PFSK-1 (cell line): ENCODE results near the gene BAMBI.

Source experiments
- FOXP2 ChIP-seq: optimal IDR thresholded peaks from 2 replicates; pipeline ENCODE3; 2011; ENCODE audit warnings: borderline replicate concordance, control low read depth, inconsistent platforms; ENCODE audit not compliant: insufficient read depth; ENCODE audit errors: extremely low read length, extremely low read depth
- POLR2AphosphoS5 ChIP-seq: IDR thresholded peaks from 2 replicates; pipeline ENCODE4 v1.6.1; 2012; ENCODE audit warnings: low read depth, mild to moderate bottlenecking, control low read depth, low read length, moderate library complexity
- SIN3A ChIP-seq: IDR thresholded peaks from 2 replicates; pipeline ENCODE4 v1.6.1; 2012; ENCODE audit warnings: mild to moderate bottlenecking, low read length, moderate library complexity, borderline replicate concordance; ENCODE audit not compliant: insufficient read depth
- TAF1 ChIP-seq: IDR thresholded peaks from 2 replicates; pipeline ENCODE4 v1.6.1; 2012; ENCODE audit warnings: low read length, control low read depth, borderline replicate concordance; ENCODE audit not compliant: insufficient read depth
- TF ChIP-seq, protein P1 (sequence below), 2 experiments: IDR thresholded peaks; 2 replicates each; pipeline versions ENCODE4 v1.6.1 to v1.8.0; 2011 to 2012; ENCODE audit warnings: low read depth in 2 of 2, low read length in 2 of 2, control low read depth in 1 of 2, inconsistent platforms in 1 of 2, mild to moderate bottlenecking in 1 of 2, moderate library complexity in 1 of 2; ENCODE audit not compliant: insufficient read depth in 1 of 2

BAMBI gene

DNA sequence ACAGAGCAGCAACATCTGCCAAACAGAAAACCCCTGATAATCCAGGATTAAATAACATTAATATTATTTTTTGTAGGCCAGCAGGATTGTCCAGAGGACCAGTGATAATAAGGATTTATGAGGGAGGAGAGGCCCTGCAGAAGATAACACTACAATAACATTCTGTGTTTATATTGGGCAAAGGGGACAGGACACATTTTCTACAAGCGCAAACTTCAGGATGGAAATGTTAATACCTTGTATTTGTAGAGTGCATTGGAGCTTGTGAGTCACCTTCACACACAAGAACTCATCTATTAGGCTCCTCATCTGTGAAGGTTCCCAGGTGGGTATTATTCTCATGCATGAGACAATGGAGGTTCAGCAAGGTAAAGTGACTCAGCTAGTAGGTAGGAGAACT, 51.0 kb downstream of the BAMBI start:
- TF ChIP-seq, protein P1, sequence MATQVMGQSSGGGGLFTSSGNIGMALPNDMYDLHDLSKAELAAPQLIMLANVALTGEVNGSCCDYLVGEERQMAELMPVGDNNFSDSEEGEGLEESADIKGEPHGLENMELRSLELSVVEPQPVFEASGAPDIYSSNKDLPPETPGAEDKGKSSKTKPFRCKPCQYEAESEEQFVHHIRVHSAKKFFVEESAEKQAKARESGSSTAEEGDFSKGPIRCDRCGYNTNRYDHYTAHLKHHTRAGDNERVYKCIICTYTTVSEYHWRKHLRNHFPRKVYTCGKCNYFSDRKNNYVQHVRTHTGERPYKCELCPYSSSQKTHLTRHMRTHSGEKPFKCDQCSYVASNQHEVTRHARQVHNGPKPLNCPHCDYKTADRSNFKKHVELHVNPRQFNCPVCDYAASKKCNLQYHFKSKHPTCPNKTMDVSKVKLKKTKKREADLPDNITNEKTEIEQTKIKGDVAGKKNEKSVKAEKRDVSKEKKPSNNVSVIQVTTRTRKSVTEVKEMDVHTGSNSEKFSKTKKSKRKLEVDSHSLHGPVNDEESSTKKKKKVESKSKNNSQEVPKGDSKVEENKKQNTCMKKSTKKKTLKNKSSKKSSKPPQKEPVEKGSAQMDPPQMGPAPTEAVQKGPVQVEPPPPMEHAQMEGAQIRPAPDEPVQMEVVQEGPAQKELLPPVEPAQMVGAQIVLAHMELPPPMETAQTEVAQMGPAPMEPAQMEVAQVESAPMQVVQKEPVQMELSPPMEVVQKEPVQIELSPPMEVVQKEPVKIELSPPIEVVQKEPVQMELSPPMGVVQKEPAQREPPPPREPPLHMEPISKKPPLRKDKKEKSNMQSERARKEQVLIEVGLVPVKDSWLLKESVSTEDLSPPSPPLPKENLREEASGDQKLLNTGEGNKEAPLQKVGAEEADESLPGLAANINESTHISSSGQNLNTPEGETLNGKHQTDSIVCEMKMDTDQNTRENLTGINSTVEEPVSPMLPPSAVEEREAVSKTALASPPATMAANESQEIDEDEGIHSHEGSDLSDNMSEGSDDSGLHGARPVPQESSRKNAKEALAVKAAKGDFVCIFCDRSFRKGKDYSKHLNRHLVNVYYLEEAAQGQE (IDR thresholded peaks at IDR 0.05; ENCODE audit: insufficient read depth in 1 of 2, low read depth in 2 of 2, low read length in 2 of 2): no peak
- no peak for TF ChIP-seq TAF1
- TF ChIP-seq SIN3A: no peak
- TF ChIP-seq FOXP2: no peak
- TF ChIP-seq POLR2AphosphoS5: no peak

DNA sequence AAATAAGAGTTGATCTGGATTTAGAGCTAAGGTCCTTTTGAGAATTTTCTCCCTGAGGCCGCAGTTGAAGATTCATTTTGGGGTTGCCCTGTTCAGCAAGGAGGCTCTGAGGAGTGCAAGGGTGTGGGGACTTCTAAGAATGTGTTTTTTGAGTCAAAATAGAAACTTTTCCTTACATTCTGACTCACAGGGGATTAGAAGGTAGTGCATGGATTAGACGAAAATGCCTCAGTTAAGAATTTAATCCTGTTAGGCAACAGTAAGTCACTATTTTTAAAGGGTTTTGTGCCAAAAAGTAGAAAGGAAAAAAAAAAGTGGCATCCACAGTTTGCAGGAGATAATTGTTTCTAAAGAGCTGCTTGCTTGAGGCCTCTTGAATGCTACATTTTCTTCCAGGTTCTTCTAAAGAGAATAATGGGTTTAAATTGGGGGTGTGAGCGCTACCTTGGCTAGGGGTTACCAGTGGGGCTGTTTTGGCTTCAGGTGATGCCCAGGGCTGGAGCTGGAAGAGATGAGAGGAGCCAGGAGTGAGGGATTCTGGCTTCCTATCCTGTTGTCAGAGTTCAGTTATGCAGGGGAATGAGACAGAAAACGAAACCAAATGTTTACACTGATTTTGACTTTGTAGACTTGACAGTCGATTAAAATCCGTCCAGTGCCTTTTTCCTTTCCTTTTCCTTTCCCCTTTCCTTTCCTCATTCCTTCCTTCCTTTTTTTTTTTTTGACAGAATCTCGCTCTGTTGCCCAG, 52.9 kb downstream of the BAMBI start:
- TF ChIP-seq, protein P1 (IDR thresholded peaks at IDR 0.05; ENCODE audit: insufficient read depth in 1 of 2, low read depth in 2 of 2, low read length in 2 of 2): no peak
- TF ChIP-seq SIN3A: no peak
- no peak for TF ChIP-seq POLR2AphosphoS5
- no peak for TF ChIP-seq FOXP2
- no peak for TF ChIP-seq TAF1

DNA sequence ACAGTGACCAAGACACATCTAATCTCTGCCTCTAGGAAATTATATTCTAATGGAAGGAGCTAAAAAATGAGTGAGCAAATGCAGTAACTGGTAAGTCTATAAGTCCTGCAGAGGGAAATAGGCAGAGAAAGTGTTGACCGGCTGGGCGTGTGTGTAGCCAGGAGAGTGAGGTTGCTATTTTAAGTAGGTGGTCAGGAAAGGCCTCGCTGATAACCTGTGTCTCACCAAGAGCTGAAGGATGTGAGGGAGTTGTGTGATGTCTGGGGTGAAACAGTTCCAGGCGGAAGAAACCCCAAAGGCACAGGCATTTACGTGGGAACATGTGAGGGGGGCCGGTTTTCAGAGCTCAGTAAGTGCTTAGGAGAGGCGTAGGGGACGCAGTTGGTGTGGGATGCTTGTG, 54.8 kb downstream of the BAMBI start:
- TF ChIP-seq POLR2AphosphoS5: no peak
- no peak for TF ChIP-seq SIN3A
- TF ChIP-seq TAF1: no peak
- TF ChIP-seq, protein P1 (IDR thresholded peaks at IDR 0.05; ENCODE audit: insufficient read depth in 1 of 2, low read depth in 2 of 2, low read length in 2 of 2): no peak
- TF ChIP-seq FOXP2: no peak
